Neutrophil (primary cell): ENCODE measurements around the gene UHRF1.

Experiments
- H3K27ac ChIP-seq: fragments of 200-600 bp; sonication (generic); 2 replicates; pipeline ENCODE4 v1.5.1; 2016; ENCODE audit warnings: mild to moderate bottlenecking, moderate library complexity
- H3K27me3 ChIP-seq: fragments of 200-600 bp; sonication (generic); 2 replicates; pipeline ENCODE4 v1.6.0; 2016; ENCODE audit warnings: mild to moderate bottlenecking
- H3K36me3 ChIP-seq: fragments of 200-600 bp; sonication (generic); 2 replicates; pipeline ENCODE4 v1.5.1; 2017
- H3K4me1 ChIP-seq, 2 experiments: fragments of 200-600 bp in 1 of 2; sonication (generic) in 1 of 2; 1 replicate in 1 of 2; 2 replicates in 1 of 2; pipeline versions ENCODE4 v1.5.1 to v1.6.1; 2013 to 2016; ENCODE audit warnings: low read depth in 1 of 2, low read length in 1 of 2, mild to moderate bottlenecking in 1 of 2, moderate library complexity in 1 of 2; ENCODE audit not compliant: control insufficient read depth in 1 of 2, insufficient read depth in 1 of 2
- H3K4me3 ChIP-seq, 2 experiments: fragments of 200-600 bp in 1 of 2; sonication (generic) in 1 of 2; 1 replicate in 1 of 2; 2 replicates in 1 of 2; pipeline ENCODE4 v1.5.1; 2013 to 2016; ENCODE audit warnings: low read depth in 1 of 2, low read length in 1 of 2, mild to moderate bottlenecking in 1 of 2, moderate library complexity in 1 of 2
- H3K9me3 ChIP-seq: fragments of 200-600 bp; sonication (generic); 2 replicates; pipeline ENCODE4 v1.5.1; 2016
- TF ChIP-seq, protein P1 (sequence below): fragments of 200-600 bp; sonication (generic); IDR thresholded peaks from 2 replicates; pipeline ENCODE4 v1.5.1; 2016; ENCODE audit warnings: antibody characterized with exemption

UHRF1 gene

GRCh38 chr19:4909156-4909896 lies at the start of gene UHRF1:
Gene UHRF1 (plus strand): TSS chr19:4909501. CDS start chr19:4910886, 1,385 bp downstream.
- TF ChIP-seq, protein P1, sequence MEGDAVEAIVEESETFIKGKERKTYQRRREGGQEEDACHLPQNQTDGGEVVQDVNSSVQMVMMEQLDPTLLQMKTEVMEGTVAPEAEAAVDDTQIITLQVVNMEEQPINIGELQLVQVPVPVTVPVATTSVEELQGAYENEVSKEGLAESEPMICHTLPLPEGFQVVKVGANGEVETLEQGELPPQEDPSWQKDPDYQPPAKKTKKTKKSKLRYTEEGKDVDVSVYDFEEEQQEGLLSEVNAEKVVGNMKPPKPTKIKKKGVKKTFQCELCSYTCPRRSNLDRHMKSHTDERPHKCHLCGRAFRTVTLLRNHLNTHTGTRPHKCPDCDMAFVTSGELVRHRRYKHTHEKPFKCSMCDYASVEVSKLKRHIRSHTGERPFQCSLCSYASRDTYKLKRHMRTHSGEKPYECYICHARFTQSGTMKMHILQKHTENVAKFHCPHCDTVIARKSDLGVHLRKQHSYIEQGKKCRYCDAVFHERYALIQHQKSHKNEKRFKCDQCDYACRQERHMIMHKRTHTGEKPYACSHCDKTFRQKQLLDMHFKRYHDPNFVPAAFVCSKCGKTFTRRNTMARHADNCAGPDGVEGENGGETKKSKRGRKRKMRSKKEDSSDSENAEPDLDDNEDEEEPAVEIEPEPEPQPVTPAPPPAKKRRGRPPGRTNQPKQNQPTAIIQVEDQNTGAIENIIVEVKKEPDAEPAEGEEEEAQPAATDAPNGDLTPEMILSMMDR: no peak
- Histone ChIP-seq H3K4me1 (peaks cover 51 to 53% of the 10 kb centered on the region in 2 experiments), H3K27ac (peak within 1 kb of the TSS; percentile 76), H3K27me3 (no peaks in the 10 kb centered on the region), H3K9me3 (no peaks in the 10 kb centered on the region), H3K4me3 (peak within 1 kb of the TSS; percentile 60 to 85), H3K36me3 (peaks cover 3% of the 10 kb centered on the region)

GRCh38 chr19:4859697-4860096 lies 49.6 kb upstream of the UHRF1 start:
- no peaks in the 10 kb centered on the region for H3K27me3 ChIP-seq
- H3K4me3 ChIP-seq: no peak overlapping the region
- H3K9me3 ChIP-seq: no peaks in the 10 kb centered on the region
- H3K27ac ChIP-seq: no peak overlapping the region
- H3K4me1 ChIP-seq: peaks cover 0 to 5% of the 10 kb centered on the region in 2 experiments
- TF ChIP-seq, protein P1: no peak
- H3K36me3 ChIP-seq: peaks cover 77% of the 10 kb centered on the region

GRCh38 chr19:4861147-4861546 lies 48.2 kb upstream of the UHRF1 start:
- H3K36me3 ChIP-seq: peaks cover 63% of the 10 kb centered on the region

GRCh38 chr19:4866595-4867424 lies 42.5 kb upstream of the UHRF1 start:
- H3K27ac ChIP-seq: peak overlapping the region; percentile 88
- TF ChIP-seq, protein P1: no peak
- H3K4me1 ChIP-seq: peaks cover 17 to 20% of the 10 kb centered on the region in 2 experiments
- no peaks in the 10 kb centered on the region for H3K27me3 ChIP-seq
- no peaks in the 10 kb centered on the region for H3K9me3 ChIP-seq
- peak overlapping the region; percentile 91 to 95 for H3K4me3 ChIP-seq
- H3K36me3 ChIP-seq: peaks cover 10% of the 10 kb centered on the region

More at GRCh38 chr19:4861147-4861546, 48.2 kb upstream of the UHRF1 start:
- Histone ChIP-seq H3K4me3 (no peak overlapping the region), H3K9me3 (no peaks in the 10 kb centered on the region), H3K27ac (no peak overlapping the region), H3K27me3 (no peaks in the 10 kb centered on the region), H3K4me1 (peaks cover 2 to 6% of the 10 kb centered on the region in 2 experiments)
- TF ChIP-seq, protein P1: no peak

GRCh38 chr19:4867534-4868285 lies 41.6 kb upstream of the UHRF1 start, which contains the start of gene PLIN3:
Gene PLIN3 (minus strand): TSS chr19:4867667. CDS start chr19:4861394, 6,273 bp downstream.
- no peaks in the 10 kb centered on the region for H3K9me3 ChIP-seq
- TF ChIP-seq, protein P1: peak; percentile 38
- H3K27ac ChIP-seq: peak within 1 kb of the TSS; percentile 88
- H3K36me3 ChIP-seq: peaks cover 4% of the 10 kb centered on the region
- peak within 1 kb of the TSS; percentile 91 to 95 for H3K4me3 ChIP-seq
- no peaks in the 10 kb centered on the region for H3K27me3 ChIP-seq
- H3K4me1 ChIP-seq: peaks cover 20 to 21% of the 10 kb centered on the region in 2 experiments
